SKM-1 treated with dmso at 0.1 percent for 144 hours (cell line): ENCODE measurements around the gene C1GALT1.
"Not testable (repeated sequence)": the region's sequence is repeated elsewhere in the genome, so short reads cannot be mapped to it uniquely, and the experiment has no call there.

ENCODE experiments used
- DNase-seq: peaks from one replicate; lab custom pipeline; 2025; ENCODE audit not compliant: unreplicated experiment; lab: John Stamatoyannopoulos, UW

C1GALT1 gene

DNA sequence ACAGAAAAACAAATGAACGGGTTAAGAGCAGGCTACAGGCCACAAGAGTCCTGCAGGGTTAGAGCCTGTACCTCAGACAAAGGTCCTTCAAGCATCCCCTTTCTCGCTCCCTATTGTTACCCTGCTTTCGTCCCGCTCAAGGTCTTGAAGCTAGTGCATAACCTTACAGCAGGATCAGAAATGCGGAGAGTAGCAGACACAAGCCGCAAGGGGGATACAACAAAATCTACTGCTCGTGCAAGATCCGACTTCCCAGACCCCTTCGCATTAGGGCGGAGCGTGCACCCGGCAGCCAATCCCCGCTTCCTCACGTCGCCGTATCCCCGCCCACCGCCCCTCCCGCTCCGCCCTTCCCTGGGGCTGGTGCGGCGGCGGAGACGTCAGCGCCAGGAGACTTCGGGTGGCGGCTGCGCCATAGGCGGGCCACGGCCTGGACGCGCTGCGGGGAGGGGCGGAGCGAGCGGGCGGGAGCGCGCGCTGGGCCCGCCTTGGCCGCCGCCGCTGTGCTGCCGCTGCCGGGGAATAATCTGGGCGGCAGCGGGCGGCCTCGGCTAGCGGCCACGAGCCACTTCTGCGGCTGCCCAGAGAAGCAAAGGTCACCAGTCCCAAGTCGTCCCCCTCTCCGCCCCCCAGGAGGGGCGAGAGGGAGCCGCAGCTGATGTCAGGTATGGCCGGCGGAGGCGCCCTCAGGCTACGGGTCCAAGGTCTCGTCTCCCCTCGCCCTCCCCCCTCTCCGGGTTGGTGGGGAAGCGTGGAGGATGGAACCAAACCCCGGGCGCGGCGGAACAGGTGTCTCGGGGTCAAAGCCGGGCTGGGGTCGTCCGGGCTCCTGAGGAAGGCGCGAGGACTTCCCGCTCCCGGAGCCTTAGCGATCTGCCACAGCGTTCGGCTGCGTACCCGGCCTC lies at the start of gene C1GALT1:
Gene C1GALT1 (plus strand): TSS at position 389 of the 905 bp plus-strand sequence. CDS start 51,776 bp downstream, outside the sequence.
- DNase-seq: peak; percentile 94

DNA sequence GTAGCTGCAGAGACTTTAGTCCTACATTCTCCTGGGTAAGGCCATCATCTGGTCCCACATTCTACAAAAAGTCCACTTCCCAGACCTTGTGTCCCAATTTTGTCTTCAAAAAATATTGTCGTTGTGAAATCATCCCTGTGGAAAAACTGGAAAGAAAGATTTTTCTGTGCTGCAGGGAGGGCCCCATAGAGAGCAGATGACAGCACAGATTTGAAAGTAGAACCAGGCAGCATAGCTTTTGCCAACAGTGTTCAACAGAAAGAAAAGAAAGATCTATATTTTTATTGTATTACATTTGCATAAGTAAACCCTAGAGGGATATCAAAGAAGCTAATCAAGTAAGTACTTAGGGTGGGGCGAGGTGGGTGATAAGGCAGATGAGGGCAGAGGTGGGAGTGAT lies 48.3 kb upstream of the C1GALT1 start:
- DNase-seq: no peak

DNA sequence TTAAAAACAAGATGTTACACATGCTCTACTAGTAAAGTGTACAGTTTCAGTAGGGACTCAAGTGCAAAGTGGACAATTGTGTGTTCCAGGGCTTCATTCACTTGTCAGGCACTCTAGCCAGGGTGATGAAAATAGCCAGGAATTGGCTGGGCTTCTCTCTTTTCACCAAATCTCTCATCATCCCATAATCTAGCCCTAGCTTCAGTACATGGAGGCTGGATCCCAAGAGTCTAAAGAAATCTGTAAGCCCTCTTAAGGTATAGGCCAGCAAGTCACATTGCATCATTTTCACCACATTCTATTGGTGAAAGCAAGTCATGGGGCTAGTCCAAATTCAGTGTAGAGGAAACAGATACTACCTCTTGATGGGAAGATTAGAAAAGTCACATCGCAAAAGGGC lies 47.3 kb upstream of the C1GALT1 start:
- no peak for DNase-seq

DNA sequence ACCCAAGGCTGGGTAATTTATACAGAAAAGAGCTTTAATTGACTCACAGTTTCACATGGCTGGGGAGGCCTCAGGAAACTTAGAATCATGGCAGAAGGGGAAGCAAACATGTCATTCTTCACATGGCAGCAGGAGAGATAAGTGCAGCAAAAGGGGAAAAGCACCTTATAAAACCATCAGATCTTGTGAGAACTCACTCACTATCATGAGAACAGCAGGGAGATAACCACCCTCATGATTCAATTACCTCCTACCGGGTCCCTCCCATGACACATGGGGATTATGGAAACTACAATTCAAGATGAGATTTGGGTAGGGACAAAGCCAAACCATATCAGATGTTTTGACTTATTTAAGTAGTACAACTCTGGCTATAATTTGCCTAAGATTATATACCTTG lies 46.4 kb upstream of the C1GALT1 start:
- DNase-seq: not testable (repeated sequence)

DNA sequence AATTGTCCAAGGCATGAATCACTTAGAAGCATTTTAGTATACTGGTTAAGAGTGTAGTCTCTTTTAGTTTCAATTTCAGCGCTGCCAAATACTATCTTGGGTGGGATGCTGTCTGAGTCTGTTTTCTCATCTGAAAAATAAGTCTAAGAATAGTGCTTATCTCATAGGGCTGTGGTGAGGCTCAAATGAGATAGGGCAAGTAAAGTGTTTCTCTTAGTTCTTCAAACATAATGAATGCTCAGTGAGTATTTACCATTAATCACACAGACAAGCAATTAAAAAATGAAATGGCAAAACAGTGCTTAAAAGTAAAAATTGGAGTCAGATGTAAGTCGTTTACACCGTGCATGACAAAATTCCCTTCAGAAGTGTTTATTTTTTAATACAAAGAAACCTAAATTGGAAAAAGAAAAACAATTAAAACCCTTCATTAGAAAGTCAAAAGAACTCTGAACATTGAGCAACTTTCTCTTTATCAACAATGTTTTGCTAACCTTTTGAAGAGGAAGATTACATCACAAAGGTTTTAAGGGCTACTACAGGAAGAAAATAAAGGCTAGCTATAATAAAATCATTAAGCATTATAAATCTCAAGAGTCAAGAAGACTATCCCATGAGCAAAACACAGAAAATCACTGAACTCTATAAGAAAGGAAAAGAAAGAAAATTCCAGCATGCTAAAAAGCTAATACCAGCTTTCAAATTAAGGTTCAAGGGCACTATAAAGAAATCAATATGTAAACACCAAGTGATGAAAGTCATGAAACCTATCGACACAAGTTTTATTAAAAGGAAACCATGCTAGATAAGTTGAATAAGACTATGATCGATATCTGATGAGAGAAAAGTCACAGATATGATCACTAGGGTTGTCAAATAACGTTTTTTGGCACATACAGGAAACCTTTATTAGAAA lies 45.6 kb upstream of the C1GALT1 start:
- DNase-seq: no peak

DNA sequence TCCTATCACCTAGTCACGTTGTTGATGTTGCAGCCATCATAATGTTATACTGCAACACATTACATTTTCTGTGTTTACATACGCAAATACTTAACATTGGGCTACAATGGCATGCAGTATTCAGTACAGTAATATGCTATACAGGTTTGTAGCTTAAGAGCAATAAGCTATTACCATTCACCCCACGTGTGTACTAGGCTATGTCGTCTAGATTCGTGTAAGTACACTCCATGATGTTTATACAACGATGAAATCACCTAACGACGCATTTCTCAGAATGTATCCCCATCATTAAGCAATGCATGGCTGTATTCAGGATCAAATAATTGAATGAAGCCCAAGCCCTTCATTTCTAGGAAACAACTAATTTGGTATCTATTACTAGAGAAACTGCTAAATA lies 43.4 kb upstream of the C1GALT1 start:
- no peak for DNase-seq

DNA sequence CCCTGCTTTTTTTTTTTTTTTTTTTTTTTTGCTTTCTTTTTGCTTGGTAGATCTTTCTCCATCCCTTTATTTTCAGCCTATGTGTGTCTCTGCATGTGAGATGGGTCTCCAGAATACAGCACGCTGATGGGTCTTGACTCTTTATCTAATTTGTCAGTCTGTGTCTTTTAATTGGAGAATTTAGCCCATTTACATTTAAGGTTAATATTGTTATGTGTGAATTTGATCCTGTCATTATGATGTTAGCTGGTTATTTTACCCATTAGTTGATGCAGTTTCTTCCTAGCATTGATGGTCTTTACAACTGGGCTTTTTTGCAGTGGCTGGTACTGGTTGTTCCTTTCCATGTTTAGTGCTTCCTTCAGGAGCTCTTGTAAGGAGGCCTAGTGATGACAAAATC lies 38.9 kb upstream of the C1GALT1 start:
- not testable (repeated sequence) for DNase-seq

DNA sequence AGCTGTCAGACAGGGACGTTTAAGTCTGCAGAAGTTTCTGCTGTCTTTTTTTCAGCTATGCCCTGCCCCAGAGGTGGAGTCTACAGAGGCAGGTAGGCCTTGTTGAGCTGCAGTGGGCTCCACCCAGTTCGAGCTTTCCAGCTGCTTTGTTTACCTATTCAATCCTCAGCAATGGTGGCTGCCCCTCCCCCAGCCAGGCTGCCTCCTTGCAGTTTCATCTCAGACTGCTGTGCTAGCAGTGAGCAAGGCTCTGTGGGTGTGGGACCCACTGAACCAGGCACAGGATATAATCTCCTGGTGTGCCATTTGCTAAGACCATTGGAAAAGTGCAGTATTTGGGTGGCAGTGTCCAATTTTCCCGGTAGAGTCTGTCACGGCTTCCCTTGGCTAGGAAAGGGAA lies 37.2 kb upstream of the C1GALT1 start:
- not testable (repeated sequence) for DNase-seq

DNA sequence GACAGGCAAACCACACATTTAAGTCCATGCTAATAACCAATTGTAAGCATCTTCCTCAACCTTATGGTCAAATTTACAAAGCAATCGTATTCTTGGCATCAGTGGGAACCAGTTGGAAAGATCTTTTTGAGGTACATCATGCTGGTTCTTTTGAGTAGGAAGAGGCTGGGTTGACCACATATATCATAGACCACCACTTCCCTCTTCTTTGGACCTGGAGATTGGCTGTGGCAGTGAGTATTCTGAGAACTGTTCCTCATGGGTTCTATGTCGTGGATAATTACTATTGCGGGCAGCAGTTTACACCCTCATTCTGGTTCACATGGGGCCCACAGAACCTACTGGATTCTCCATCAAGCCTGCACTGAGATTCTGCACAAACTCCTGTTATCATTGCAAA lies 35.5 kb upstream of the C1GALT1 start:
- DNase-seq: no peak

DNA sequence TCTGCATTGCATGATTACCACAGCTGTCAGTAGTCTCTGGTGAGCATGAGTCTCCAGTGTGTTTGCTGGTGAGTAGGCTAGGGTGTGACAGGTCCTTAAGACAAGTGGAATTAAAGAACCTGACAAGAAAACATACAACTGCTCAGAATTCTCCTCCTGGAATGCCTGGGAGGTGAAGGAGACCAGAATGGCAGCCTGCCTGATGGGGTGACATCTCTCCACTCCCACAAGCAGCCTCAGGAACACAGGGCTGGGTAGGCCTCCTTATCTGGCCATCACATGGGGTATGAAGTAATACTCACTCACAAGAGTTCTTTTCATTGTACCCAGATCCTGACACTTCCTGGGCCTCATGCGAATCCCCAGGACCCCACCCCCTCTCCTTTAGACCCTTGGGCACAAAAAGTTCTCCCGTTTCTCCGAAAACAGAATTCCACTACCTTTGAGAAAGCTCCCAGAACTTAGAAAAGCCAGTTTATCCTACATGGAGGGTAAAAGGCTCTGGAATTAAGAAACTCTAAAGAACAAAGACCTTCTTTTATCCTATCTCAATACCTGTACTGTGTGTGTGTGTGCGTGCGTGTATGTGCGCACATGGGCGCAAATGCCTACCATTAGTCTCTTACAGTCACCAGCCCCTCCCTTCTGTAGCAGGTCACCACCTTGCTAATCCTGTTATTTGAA lies 33.4 kb upstream of the C1GALT1 start:
- no peak for DNase-seq

DNA sequence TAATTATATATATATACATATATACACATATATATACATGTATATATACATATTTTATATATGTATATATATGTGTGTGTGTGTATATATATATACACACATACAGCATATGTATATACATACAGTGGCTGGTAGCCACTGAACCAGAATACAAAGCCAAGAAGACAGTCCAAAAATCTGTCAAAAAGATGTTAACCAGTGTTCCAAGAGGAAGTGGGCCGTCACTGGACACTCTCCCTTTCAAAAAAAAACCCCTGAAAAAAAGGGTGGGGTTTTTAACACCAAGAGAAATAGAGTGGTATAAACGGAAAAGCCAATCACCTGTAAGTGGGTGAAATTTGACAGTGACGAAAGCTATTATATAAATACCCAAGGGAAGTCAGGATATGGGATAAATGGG lies 31.1 kb upstream of the C1GALT1 start:
- no peak for DNase-seq

DNA sequence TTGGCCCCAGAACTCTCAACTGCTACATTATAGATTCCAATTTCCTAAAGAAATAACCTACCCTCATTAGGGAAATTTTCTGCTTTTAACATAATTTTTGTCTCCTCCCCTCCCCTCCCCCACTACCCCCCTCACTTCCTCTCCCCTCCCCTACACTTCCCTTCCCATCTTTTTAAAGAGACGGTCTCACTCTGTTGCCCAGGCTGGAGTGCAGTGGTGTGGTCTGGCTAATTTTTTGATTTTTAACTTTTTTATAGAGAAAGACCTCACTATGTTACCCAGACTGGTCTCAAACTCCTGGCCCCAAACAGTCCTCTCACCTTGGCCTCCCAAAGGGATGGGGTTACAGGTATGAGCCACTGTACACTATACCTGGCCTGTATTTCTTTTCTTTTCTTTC lies 30.5 kb upstream of the C1GALT1 start:
- DNase-seq: no peak

DNA sequence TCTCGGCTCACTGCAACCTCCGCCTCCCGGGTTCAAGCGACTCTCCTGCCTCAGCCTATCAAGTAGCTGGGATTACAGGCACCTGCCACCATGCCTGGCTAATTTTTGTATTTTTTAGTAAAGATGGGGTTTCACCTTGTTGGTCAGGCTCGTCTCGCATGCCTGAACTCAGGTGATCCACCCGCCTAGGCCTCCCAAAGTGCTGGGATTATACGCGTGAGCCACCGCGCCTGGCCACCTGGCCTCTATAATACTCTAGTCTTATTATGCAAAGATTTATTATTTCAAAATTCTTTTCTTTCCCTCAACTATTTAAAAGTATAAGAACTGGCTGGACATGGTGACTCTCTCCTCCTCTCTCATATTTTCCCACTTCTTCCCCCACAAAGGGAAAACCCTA lies 30.0 kb upstream of the C1GALT1 start:
- DNase-seq: no peak

DNA sequence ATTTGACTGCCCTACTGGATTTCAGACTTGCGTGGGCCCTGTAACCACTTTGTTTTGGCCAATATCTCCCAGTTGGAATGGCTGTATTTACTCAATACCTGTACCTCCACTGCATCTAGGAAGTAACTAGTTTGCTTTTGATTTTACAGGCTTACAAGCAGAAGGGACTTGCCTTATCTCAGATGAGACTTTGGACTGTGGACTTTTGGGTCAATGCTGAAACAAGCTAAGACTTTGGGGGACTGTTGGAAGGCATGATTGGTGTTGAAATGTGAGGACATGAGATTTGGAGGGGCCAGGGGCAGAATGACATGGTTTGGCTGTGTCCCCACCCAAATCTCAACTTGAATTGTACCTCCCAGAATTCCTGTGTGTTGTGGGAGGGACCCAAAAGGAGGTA lies 28.0 kb upstream of the C1GALT1 start:
- DNase-seq: not testable (repeated sequence)

DNA sequence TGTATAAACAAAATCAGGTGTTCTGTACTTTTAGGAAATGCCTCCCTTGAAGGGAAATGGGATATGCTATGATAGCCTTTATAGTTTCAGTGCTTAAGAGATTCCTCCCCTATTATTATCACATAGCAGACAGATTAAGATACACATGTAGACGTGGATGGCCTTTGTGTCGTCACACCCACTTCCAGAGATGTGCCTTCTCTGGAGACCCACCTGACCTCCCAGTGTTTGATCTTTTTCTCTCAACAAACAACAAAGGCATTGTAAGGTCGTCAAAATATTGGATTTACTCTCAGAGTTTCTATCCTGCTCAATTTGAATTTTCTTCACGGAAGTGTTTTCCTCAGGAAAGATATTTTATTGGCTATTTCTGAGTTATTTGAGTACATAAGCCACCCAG lies 25.7 kb upstream of the C1GALT1 start:
- DNase-seq: no peak

DNA sequence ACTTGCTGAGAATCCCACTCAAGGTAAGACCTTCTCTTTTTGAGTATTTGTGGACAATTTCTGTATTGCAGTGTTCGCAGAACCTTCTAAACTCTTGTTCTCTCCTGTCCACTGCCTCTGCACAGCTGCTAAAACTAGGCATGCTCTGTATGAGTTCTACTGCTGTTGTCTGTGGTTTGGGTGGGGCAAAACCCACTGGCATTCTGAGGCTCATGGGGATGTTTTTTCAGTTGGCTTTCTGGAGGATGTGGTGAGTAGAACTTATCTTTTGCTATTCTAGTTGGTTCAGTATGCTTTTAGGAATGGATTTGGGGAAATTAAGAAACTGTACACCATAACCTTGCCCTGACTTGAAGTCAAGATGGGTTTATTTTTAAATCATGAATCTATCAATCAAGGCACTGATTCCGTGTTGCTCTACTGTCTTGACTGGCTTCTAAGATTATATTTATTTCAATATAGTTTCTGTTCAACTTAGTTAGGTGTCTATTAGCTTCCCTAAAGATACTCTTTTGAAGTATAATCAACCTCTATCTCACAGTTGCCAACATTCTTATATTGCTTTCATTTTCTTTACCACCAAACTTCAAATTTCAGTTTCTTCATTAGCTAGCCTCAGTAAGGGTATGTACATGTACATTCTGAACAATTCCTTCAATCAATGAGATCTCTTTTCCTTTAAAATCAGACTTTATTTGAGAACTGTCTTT lies 25.0 kb upstream of the C1GALT1 start:
- peak; percentile 71 for DNase-seq

DNA sequence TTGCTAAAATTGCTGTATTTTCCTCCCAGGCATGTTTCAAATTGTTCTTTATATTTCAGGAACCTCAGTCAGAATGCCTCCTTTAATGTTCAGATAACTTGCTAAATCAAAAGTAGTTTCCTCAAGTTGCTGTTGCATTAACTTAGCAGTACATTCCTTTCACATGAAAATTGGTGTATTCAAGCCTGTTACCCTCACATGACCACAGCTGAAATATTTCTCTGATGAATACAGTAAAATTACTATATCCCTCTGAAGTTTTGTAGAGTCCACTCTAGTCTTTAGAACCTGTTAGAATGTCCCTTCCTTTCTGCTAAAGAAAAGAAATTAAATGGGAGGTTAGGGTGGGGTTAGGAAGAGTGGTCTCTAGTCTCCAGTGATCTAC lies 24.5 kb upstream of the C1GALT1 start:
- DNase-seq: no peak

DNA sequence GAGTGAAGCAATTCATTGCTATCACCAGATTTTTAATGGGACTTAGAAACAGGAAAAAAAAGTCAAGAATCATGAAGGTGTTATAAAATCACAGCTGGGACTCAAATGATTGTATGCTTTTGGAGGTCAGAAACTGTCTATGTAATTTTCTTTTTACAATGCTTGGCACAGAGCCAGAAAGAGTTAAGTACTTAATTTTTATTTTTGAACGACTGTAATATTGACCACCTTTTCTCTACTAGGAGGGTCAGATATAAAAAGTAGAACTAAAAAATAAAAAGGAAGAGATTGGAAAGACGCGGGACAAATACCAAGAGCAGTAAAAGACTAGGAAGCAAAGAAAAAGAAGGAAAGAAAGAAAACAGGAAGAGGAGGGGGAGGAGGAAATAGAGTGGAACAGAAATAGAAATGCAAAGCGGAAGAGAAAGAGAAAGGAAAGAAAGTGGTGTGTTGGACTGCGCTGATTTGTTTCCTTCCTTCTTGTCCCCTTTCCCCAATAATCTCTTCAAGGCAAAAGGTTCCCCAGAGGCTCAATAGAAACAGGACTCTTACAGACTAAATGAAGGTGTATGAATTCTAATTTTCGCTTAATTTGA lies 23.2 kb upstream of the C1GALT1 start:
- DNase-seq: no peak

DNA sequence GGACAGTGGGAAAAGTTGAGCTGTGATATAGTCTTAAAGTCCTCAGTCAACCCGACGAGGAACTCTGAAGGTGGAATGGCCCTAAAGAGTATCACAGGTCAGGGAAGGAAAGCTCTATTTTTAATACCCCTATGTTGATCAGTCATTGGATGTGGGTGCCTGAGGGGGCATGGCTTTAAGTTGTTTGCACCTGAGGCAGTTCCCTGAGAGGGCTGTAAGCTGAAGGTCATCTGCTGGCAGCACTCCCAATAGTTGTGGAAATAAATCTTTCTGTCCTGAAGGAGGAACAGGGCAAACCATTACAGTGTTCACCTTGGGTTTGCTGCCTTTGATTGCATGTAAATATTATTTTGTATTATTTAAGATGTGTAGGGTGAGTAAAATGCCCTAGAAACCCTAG lies 17.8 kb upstream of the C1GALT1 start:
- DNase-seq: no peak

DNA sequence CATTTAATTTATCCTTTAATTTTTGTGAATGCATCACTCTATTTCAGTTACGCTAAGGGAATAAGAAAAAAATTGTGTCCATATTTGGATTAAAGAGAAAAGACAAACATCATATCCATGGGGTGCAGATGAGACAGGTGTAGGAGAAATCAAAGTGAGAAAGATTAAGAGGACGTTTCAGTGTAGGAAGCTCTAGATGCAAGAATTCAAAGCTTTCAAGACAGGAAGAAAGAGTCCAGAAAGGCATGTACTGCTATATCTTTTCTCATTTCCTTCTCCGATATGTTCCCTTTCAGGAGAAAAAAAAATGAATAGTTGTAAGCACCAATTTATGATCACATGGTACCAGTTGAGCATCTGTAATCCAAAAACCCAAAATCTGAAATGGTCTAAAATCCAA lies 17.0 kb upstream of the C1GALT1 start:
- DNase-seq: no peak
